HEK293 (cell line): ENCODE measurements around the gene CSDE1.
"Not testable (repeated sequence)": the region's sequence is repeated elsewhere in the genome, so short reads cannot be mapped to it uniquely, and the experiment has no call there.

Experiments used
- CTCF ChIA-PET: fragments of 350-600 bp; formaldehyde crosslinking; extraction: SDS; loops from one replicate; lab custom pipeline; 2021; ENCODE audit warnings: antibody characterized with exemption; lab: Yijun Ruan, JAX
- POLR2A ChIA-PET: fragments of 300-600 bp; formaldehyde crosslinking; extraction: SDS; loops from one replicate; lab custom pipeline; 2020; ENCODE audit warnings: antibody characterized with exemption, inconsistent platforms; lab: Yijun Ruan, JAX
- H3K27ac ChIP-seq: fragments of 200-500 bp; sonication (Bioruptor generic); 2 replicates; pipeline ENCODE4 v1.5.1; 2014; ENCODE audit warnings: low read depth, low read length, control low read depth, inconsistent platforms; ENCODE audit errors: extremely low read depth
- H3K36me3 ChIP-seq, 2 experiments: fragments of 200-500 bp in 1 of 2; sonication (Bioruptor generic) in 1 of 2; 1 replicate in 1 of 2; 2 replicates in 1 of 2; pipeline ENCODE4 v1.5.1; 2014 to 2017; ENCODE audit warnings: inconsistent platforms in 2 of 2, low read length in 2 of 2; ENCODE audit not compliant: control insufficient read depth in 2 of 2, insufficient read depth in 1 of 2
- H3K4me1 ChIP-seq: fragments of 200-500 bp; sonication (Bioruptor generic); 2 replicates; pipeline ENCODE4 v1.5.1; 2014; ENCODE audit warnings: mild to moderate bottlenecking, low read length, inconsistent platforms; ENCODE audit not compliant: control insufficient read depth, insufficient read depth
- H3K4me3 ChIP-seq: 2 replicates; pipeline ENCODE4 v1.5.1; 2011; ENCODE audit warnings: low read depth, mild to moderate bottlenecking, control low read depth, low read length, moderate library complexity
- H3K9me3 ChIP-seq: fragments of 200-500 bp; sonication (Bioruptor generic); 2 replicates; pipeline ENCODE4 v1.5.1; 2014; ENCODE audit warnings: low read depth, low read length, inconsistent platforms; ENCODE audit not compliant: control insufficient read depth, insufficient read depth
- KLF17 ChIP-seq: fragments of 450-650 bp; formaldehyde crosslinking; IDR thresholded peaks from 2 replicates; pipeline ENCODE4 v1.5.1; 2016; ENCODE audit warnings: missing biosample characterization, missing genetic modification characterization
- PRDM1 ChIP-seq: fragments of 450-650 bp; formaldehyde crosslinking; IDR thresholded peaks from 2 replicates; pipeline ENCODE4; 2016; ENCODE audit warnings: missing biosample characterization, missing genetic modification characterization
- REST ChIP-seq: fragments of 450-650 bp; formaldehyde crosslinking; IDR thresholded peaks from 2 replicates; pipeline ENCODE4 v1.5.1; 2016; ENCODE audit warnings: missing biosample characterization, missing genetic modification characterization
- YY2 ChIP-seq: fragments of 450-650 bp; formaldehyde crosslinking; IDR thresholded peaks from 2 replicates; pipeline ENCODE4 v1.5.1; 2016; ENCODE audit warnings: missing biosample characterization, missing genetic modification characterization
- ZBTB10 ChIP-seq: fragments of 450-650 bp; formaldehyde crosslinking; IDR thresholded peaks from 2 replicates; pipeline ENCODE4 v1.5.1; 2016; ENCODE audit warnings: missing biosample characterization, missing genetic modification characterization
- ZBTB6 ChIP-seq: fragments of 450-650 bp; formaldehyde crosslinking; IDR thresholded peaks from 2 replicates; pipeline ENCODE4 v1.5.1; 2017; ENCODE audit warnings: missing biosample characterization, missing genetic modification characterization
- ZFP69B ChIP-seq: fragments of 450-650 bp; formaldehyde crosslinking; IDR thresholded peaks from 2 replicates; pipeline ENCODE4 v1.5.1; 2016; ENCODE audit warnings: missing biosample characterization, missing genetic modification characterization
- ZNF146 ChIP-seq: fragments of 450-650 bp; formaldehyde crosslinking; IDR thresholded peaks from 2 replicates; pipeline ENCODE4 v1.5.1; 2016; ENCODE audit warnings: missing biosample characterization, missing genetic modification characterization
- ZNF2 ChIP-seq: fragments of 450-650 bp; formaldehyde crosslinking; IDR thresholded peaks from 2 replicates; pipeline ENCODE4 v1.5.1; 2016; ENCODE audit warnings: missing biosample characterization, missing genetic modification characterization
- ZNF26 ChIP-seq: fragments of 450-650 bp; formaldehyde crosslinking; IDR thresholded peaks from 2 replicates; pipeline ENCODE4 v1.5.1; 2016; ENCODE audit warnings: missing biosample characterization, missing genetic modification characterization
- ZNF292 ChIP-seq: fragments of 450-650 bp; formaldehyde crosslinking; IDR thresholded peaks from 2 replicates; pipeline ENCODE4 v1.5.1; 2016; ENCODE audit warnings: low read depth, missing biosample characterization, missing genetic modification characterization, borderline replicate concordance
- ZNF501 ChIP-seq: fragments of 450-650 bp; formaldehyde crosslinking; IDR thresholded peaks from 2 replicates; pipeline ENCODE4 v1.5.1; 2016; ENCODE audit warnings: missing biosample characterization, missing genetic modification characterization
- ZNF513 ChIP-seq: fragments of 450-650 bp; IDR thresholded peaks from 2 replicates; pipeline ENCODE4 v1.5.1; 2018; ENCODE audit warnings: missing biosample characterization, missing genetic modification characterization
- ZNF530 ChIP-seq: fragments of 450-650 bp; formaldehyde crosslinking; IDR thresholded peaks from 2 replicates; pipeline ENCODE4 v1.5.1; 2016; ENCODE audit warnings: low read depth, missing biosample characterization, missing genetic modification characterization
- ZNF580 ChIP-seq: fragments of 450-650 bp; formaldehyde crosslinking; IDR thresholded peaks from 2 replicates; pipeline ENCODE4 v1.5.1; 2016; ENCODE audit warnings: missing biosample characterization, missing genetic modification characterization

Gene CSDE1

GRCh38 chr1:114780344-114781226 is 22.8 kb upstream of the CSDE1 start, which contains the start of gene SIKE1 (continued):
- no peak for TF ChIP-seq ZBTB6

- H3K9me3 ChIP-seq: no peaks in the 10 kb centered on the region
- ChIA-PET POLR2A (interaction anchor here (1.1 to 1.2 kb wide), 2 partner anchors 12 to 64 kb away, joined by 3 to 4 read pairs; partner anchors contain the start of gene NRAS), CTCF (interaction anchor here (0.6 to 0.8 kb wide), 2 partner anchors 11 to 231 kb away, joined by 3 to 4 read pairs; no protein-coding TSS in a partner anchor)
- no peaks in the 10 kb centered on the region for H3K4me1 ChIP-seq
- TF ChIP-seq KLF17 (tag by site-specific recombination): no peak
- peak overlapping the region; percentile 95 for H3K4me3 ChIP-seq
- H3K36me3 ChIP-seq: peaks cover 12 to 44% of the 10 kb centered on the region in 2 experiments; a peak in 2 of 3 replicates
- peak overlapping the region; percentile 74 for H3K27ac ChIP-seq
These were observed 21.9 kb upstream of the CSDE1 start for GRCh38 chr1:114779722-114780121.

- H3K27ac ChIP-seq, H3K9me3 ChIP-seq, H3K4me1 ChIP-seq, POLR2A ChIA-PET, CTCF ChIA-PET, H3K4me3 ChIP-seq: not testable (repeated sequence)
- peak; percentile 97 for TF ChIP-seq ZNF146
- TF ChIP-seq ZNF580 (tag by site-specific recombination): peak; percentile 75; the same call in 1 of the 2 replicates
- peaks cover 21 to 70% of the 10 kb centered on the region in 2 experiments for H3K36me3 ChIP-seq
These were observed 18.9 kb upstream of the CSDE1 start for GRCh38 chr1:114776726-114777125.

GRCh38 chr1:114771992-114772391 is 14.2 kb upstream of the CSDE1 start:
- Histone ChIP-seq H3K27ac (no peak overlapping the region), H3K36me3 (peaks cover 26 to 76% of the 10 kb centered on the region in 2 experiments), H3K9me3 (no peaks in the 10 kb centered on the region), H3K4me1 (no peaks in the 10 kb centered on the region), H3K4me3 (no peak overlapping the region)
- POLR2A ChIA-PET: interaction anchor here (2.0 kb wide), 1 partner anchor 9 kb away, joined by 5 read pairs; the partner anchor contains the start of gene SIKE1
- CTCF ChIA-PET: no interaction called here
- TF ChIP-seq ZNF26 (tag by site-specific recombination) (no peak), ZFP69B (tag by site-specific recombination) (no peak), ZNF530 (tag by site-specific recombination) (no peak), YY2 (no peak), REST (tag by site-specific recombination) (no peak), ZNF513 (tag by site-specific recombination) (no peak), ZBTB10 (no peak), ZNF292 (no peak), ZNF2 (tag by site-specific recombination) (no peak), PRDM1 (tag by site-specific recombination) (no peak), ZNF501 (tag by site-specific recombination) (no peak)
